Testis (tissue), 3 donors: ENCODE measurements around the gene CLCN6. TPM values are rescaled to one million over a fixed set of nuclear protein-coding genes. Genes with fewer than 3 reads are reported as not detected.

Source experiments
- DNase-seq: peaks from one replicate; pipeline ENCODE4 v3.0.0-alpha.2; 2019
- H3K27ac ChIP-seq, 2 donors: fragments of 200-600 bp; sonication (generic); one replicate each; pipeline ENCODE4 v1.5.1; 2019
- H3K27me3 ChIP-seq: fragments of 200-600 bp; sonication (generic); one replicate; pipeline ENCODE4 v1.5.1; 2019
- H3K36me3 ChIP-seq: fragments of 200-600 bp; sonication (generic); one replicate; pipeline ENCODE4 v1.5.1; 2017; ENCODE audit warnings: low read depth; ENCODE audit errors: missing control alignments
- H3K4me1 ChIP-seq: fragments of 200-600 bp; sonication (generic); one replicate; pipeline ENCODE4 v1.5.1; 2019
- H3K4me3 ChIP-seq, 2 donors: fragments of 200-600 bp; sonication (generic); one replicate each; pipeline ENCODE4 v1.5.1; 2017 to 2019
- H3K9me3 ChIP-seq: fragments of 200-600 bp; sonication (generic); one replicate; pipeline ENCODE4 v1.5.1; 2017
- POLR2A ChIP-seq: fragments of 450-650 bp; IDR thresholded peaks from one replicate; pipeline ENCODE4 v1.6.1; 2017; ENCODE audit warnings: antibody characterized with exemption, mild to moderate bottlenecking, moderate library complexity
- WGBS, 2 donors: methylation state at CpG; one replicate each; pipeline ENCODE4 v1.1.5; 2018; 5-methylcytosine and 5-hydroxymethylcytosine counted together
- intact Hi-C: fragments of 100-400 bp; cut with DNase I; formaldehyde crosslinking; loops from one replicate; pipeline ENCODE4 v1.15.1; 2023; ENCODE audit warnings: low total_unique reads
- polyA plus RNA-seq: library from polyadenylated mRNA; stranded (reverse); fragments of 350-450 nt; fragmentation: Illumina TruSeq; extraction: RNeasy Lipid Tissue Mini Kit (QIAGEN cat#74804); gene quantifications from one replicate; pipeline ENCODE4 v1.2.3, GENCODE V29; 2014; ENCODE audit warnings: low read depth, low replicate concordance; ENCODE audit not compliant: insufficient read depth
- total RNA-seq, 2 donors: library from RNA; depleted of rRNA; stranded (reverse); fragments of >200 nt; gene quantifications; one replicate each; pipeline ENCODE4 v1.2.3, GENCODE V29; 2016
- TF ChIP-seq, protein P1 (sequence below), 3 experiments: fragments of 450-650 bp in 2 of 3; fragments of 200-600 bp in 1 of 3; sonication (generic) in 1 of 3; IDR thresholded peaks; one replicate each; pipeline ENCODE4 v1.5.1; 2016 to 2019; ENCODE audit warnings: antibody characterized with exemption in 3 of 3, mild to moderate bottlenecking in 2 of 3, moderate library complexity in 1 of 3

CLCN6 gene
- total and polyA plus RNA-seq, 3 donors from 2014 or later: 47.9 to 91.7 (median 57.1) TPM

DNA sequence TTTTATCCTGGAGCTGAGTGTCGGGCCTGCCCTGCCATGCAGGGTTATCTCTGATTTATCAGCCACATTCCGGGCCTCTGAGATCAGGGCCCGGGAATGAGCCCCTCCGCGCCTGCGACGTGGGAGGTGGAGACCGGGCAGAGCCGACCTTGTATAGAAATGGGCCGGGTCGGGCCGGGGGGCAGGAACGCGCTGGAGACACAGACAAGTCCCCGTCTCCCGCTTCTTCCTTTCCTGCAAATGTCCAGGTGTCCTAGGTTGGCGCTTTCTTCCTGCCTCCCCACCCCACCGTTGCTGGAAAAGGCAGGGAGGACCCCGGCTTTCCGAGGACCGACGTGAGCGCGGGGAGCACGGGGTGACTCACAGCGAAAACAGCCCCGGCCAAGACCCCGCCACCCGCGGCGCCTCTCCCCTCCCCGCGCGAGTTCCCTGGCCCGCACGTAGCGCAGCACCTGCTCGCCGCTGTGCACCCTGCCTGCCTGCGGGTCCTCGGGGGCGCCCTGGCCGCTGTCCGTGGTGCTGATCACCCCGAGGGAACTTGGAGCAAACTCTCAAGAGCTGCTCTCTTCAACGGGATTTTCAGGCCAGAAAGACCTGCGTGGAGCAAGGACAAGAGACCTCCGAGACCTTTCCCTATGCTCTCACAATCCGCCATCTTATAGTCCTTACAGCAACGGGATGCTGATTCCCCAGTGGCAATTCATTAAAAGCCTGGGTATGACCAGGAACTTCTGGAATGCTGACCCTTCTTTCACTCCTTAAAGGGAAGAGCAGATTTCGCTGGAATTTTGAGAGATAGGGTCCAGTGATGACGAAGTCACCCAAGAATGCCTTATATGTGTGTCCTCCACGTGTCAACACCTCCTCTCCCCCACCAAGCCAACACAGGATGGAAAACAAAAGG lies 53.2 kb downstream of the CLCN6 start:
- no peak for TF ChIP-seq POLR2A
- TF ChIP-seq, protein P1, sequence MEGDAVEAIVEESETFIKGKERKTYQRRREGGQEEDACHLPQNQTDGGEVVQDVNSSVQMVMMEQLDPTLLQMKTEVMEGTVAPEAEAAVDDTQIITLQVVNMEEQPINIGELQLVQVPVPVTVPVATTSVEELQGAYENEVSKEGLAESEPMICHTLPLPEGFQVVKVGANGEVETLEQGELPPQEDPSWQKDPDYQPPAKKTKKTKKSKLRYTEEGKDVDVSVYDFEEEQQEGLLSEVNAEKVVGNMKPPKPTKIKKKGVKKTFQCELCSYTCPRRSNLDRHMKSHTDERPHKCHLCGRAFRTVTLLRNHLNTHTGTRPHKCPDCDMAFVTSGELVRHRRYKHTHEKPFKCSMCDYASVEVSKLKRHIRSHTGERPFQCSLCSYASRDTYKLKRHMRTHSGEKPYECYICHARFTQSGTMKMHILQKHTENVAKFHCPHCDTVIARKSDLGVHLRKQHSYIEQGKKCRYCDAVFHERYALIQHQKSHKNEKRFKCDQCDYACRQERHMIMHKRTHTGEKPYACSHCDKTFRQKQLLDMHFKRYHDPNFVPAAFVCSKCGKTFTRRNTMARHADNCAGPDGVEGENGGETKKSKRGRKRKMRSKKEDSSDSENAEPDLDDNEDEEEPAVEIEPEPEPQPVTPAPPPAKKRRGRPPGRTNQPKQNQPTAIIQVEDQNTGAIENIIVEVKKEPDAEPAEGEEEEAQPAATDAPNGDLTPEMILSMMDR (IDR thresholded peaks at IDR 0.05): no peak
- Histone ChIP-seq H3K27ac (no peak overlapping the region), H3K27me3 (peaks cover 7% of the 10 kb centered on the region), H3K9me3 (no peaks in the 10 kb centered on the region), H3K4me1 (peaks cover 8% of the 10 kb centered on the region), H3K36me3 (no peaks in the 10 kb centered on the region), H3K4me3 (no peak overlapping the region)
- intact Hi-C loops: no loop called here
- peak; percentile 75 for DNase-seq
- 2 to 8% methylated on average over 12 to 52 of the region's 53 CpGs for WGBS, 2 donors

DNA sequence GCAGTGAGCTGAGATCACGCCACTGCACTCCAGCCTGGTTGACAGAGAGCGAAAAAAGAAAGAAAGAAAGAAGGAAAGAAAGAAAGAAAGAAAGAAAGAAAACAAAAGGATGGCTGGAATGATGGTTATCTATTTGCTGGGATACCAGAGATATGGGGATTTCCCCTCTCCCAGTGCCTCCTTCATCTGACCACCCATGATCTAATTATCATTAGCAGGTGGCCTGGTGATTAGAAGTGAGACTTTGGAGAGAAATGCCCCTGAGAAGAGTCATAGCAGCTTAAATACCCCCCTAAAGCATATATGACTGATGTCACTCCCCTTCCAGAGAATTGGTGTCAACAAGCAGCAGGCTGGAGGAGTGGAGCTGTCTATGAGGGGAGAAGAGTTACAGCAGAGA lies 54.1 kb downstream of the CLCN6 start:
- peaks cover 8% of the 10 kb centered on the region for H3K4me1 ChIP-seq
- no peaks in the 10 kb centered on the region for H3K9me3 ChIP-seq
- intact Hi-C loops: no loop called here
- no peak for DNase-seq
- TF ChIP-seq, protein P1 (IDR thresholded peaks at IDR 0.05): no peak
- no peak for TF ChIP-seq POLR2A
- H3K4me3 ChIP-seq: no peak overlapping the region
- H3K36me3 ChIP-seq: no peaks in the 10 kb centered on the region
- no peak overlapping the region for H3K27ac ChIP-seq
- WGBS, 2 donors: 58 to 62% methylated on average over 1 to 2 of the region's 2 CpGs
- H3K27me3 ChIP-seq: peaks cover 7% of the 10 kb centered on the region

DNA sequence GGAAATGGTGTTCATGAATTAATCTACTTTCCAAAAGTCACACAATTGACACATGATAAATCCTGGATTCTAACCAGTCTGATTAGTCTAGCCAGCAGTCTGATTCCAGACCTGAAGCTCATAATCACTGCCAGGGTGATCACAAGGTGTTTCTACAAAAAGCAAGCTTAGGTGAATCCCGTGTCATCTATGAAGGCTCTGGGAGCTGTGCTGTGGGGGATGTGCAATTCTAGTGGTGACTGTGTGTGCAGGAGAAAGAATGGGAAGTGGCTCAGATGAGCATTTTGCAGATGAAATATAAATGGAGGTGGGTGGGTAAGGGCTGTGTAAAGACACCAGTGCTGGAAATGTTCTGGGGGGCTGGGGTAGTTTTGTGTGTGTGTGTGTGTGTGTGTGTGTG lies 54.6 kb downstream of the CLCN6 start:
- Histone ChIP-seq H3K27ac (no peak overlapping the region), H3K4me3 (no peak overlapping the region), H3K27me3 (peaks cover 7% of the 10 kb centered on the region), H3K9me3 (no peaks in the 10 kb centered on the region), H3K4me1 (peaks cover 8% of the 10 kb centered on the region), H3K36me3 (no peaks in the 10 kb centered on the region)
- intact Hi-C loops: no loop called here
- 59 to 77% methylated on average over 1 of the region's 1 CpG for whole genome bisulfite sequencing, 2 donors
- DNase-seq: no peak
- TF ChIP-seq, protein P1 (IDR thresholded peaks at IDR 0.05): no peak
- no peak for TF ChIP-seq POLR2A

DNA sequence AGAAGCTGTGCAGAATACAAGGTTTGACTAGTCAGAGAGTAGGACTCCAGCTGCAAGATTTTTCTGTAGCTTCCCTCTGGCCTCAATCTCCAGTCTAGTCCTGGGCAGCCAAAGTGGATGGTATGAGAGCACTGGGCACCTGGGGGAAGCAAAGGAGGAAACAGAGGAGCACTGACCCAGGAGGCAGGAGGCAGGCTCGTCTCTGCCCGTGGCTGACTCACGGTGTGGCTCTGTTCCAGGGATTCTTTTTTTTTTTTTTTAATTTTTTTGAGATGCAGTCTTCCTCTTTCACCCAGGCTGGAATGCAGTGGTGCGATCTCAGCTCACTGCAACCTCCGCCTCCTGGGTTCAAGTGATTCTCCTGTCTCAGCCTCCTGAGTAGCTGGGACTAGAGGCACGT lies 56.9 kb downstream of the CLCN6 start:
- 63% methylated on average over 6 of the region's 6 CpGs for WGBS, 2 donors
- Histone ChIP-seq H3K4me3 (no peak overlapping the region), H3K27me3 (peaks cover 7% of the 10 kb centered on the region), H3K36me3 (no peaks in the 10 kb centered on the region), H3K4me1 (peaks cover 8% of the 10 kb centered on the region), H3K9me3 (no peaks in the 10 kb centered on the region), H3K27ac (no peak overlapping the region)
- no peak for DNase-seq
- intact Hi-C loops: no loop called here
- TF ChIP-seq POLR2A: no peak
- TF ChIP-seq, protein P1 (IDR thresholded peaks at IDR 0.05): no peak
